Fibroblast of lung (primary cell): ENCODE results near the gene GDF10. TPM values are rescaled to one million over a fixed set of nuclear protein-coding genes. Genes with fewer than 3 reads are reported as not detected.

Experiments
- DNase-seq, 2 donors: peaks; one replicate each; pipeline versions ENCODE4 v3.0.0 to v3.0.0-alpha.2; 2010; ENCODE audit warnings: low read depth in 2 of 2
- H2AFZ ChIP-seq: 2 replicates; pipeline ENCODE4 v1.5.1; 2012; ENCODE audit warnings: low read length, control low read depth, inconsistent platforms
- H3K27ac ChIP-seq: 2 replicates; pipeline ENCODE4 v1.5.1; 2011; ENCODE audit warnings: low read length, control low read depth; ENCODE audit not compliant: insufficient read depth
- H3K27me3 ChIP-seq: 2 replicates; pipeline ENCODE4 v1.5.1; 2011; ENCODE audit warnings: mild to moderate bottlenecking, low read length; ENCODE audit not compliant: control insufficient read depth, insufficient read depth
- H3K36me3 ChIP-seq: 2 replicates; pipeline ENCODE4 v1.5.1; 2011; ENCODE audit warnings: low read length; ENCODE audit not compliant: control insufficient read depth, insufficient read depth
- H3K4me1 ChIP-seq: 2 replicates; pipeline ENCODE4 v1.5.1; 2011; ENCODE audit warnings: low read length; ENCODE audit not compliant: control insufficient read depth, insufficient read depth; ENCODE audit errors: extremely low read depth
- H3K4me2 ChIP-seq: 2 replicates; pipeline ENCODE4 v1.5.1; 2011; ENCODE audit warnings: low read length, control low read depth; ENCODE audit not compliant: insufficient read depth; ENCODE audit errors: extremely low read depth
- H3K4me3 ChIP-seq, 4 experiments: fragments of 200-600 bp in 1 of 4; sonication (generic) in 1 of 4; replicated peaks in 1 of 4; 2 replicates each; pipeline ENCODE4 v1.5.1; 2011 to 2016; ENCODE audit warnings: low read length in 4 of 4, low read depth in 3 of 4, mild to moderate bottlenecking in 3 of 4, control low read depth in 2 of 4, inconsistent platforms in 1 of 4, mixed read lengths in 1 of 4; ENCODE audit not compliant: insufficient read depth in 1 of 4; ENCODE audit errors: control extremely low read depth in 1 of 4
- H3K79me2 ChIP-seq: 2 replicates; pipeline ENCODE4 v1.5.1; 2012; ENCODE audit warnings: mild to moderate bottlenecking, low read length, inconsistent platforms; ENCODE audit not compliant: control insufficient read depth, insufficient read depth
- H3K9ac ChIP-seq: 2 replicates; pipeline ENCODE4 v1.5.1; 2011; ENCODE audit warnings: mild to moderate bottlenecking, low read length, control low read depth; ENCODE audit not compliant: insufficient read depth
- H3K9me3 ChIP-seq: 2 replicates; pipeline ENCODE4 v1.5.1; 2012; ENCODE audit warnings: low read depth, low read length; ENCODE audit not compliant: control insufficient read depth, insufficient read depth
- H4K20me1 ChIP-seq: 2 replicates; pipeline ENCODE4 v1.5.1; 2011; ENCODE audit warnings: low read length; ENCODE audit not compliant: control insufficient read depth, insufficient read depth; ENCODE audit errors: extremely low read depth
- CTCF ChIP-seq, 2 donors: IDR thresholded peaks in 1 of 2; conservative IDR thresholded peaks in 1 of 2; 1 replicate in 1 of 2; 2 replicates in 1 of 2; pipeline ENCODE4 v1.5.1; 2011 to 2012; ENCODE audit warnings: low read length in 2 of 2, control low read depth in 1 of 2, inconsistent platforms in 1 of 2, low read depth in 1 of 2, mild to moderate bottlenecking in 1 of 2
- EZH2 ChIP-seq: IDR thresholded peaks from 2 replicates; pipeline ENCODE4 v1.5.1; 2012; ENCODE audit warnings: low read length, control low read depth, mild to moderate bottlenecking; ENCODE audit errors: missing control alignments
- polyA plus RNA-seq, 2 donors: library from polyadenylated mRNA; depleted of rRNA in 1 of 2; stranded (reverse) in 1 of 2; unstranded in 1 of 2; fragments of >200 nt; gene quantifications; 2 replicates each; pipeline ENCODE4 v1.2.1, GENCODE V29; 2011 to 2012; ENCODE audit warnings: missing spikeins in 1 of 2
- total RNA-seq: library from RNA; depleted of rRNA; stranded (reverse); fragments of >200 nt; gene quantifications from 2 replicates; pipeline ENCODE4 v1.2.1, GENCODE V29; 2014

GDF10 gene
- total and polyA plus RNA-seq, 2 donors (not counting 1 experiment from before 2014, with no cell fraction given) = 6.2 to 25.1 TPM

GRCh38 chr10:47296156-47296894 is 3.7 kb upstream of the GDF10 start:
- H3K4me1 ChIP-seq = no peaks in the 10 kb centered on the region
- H3K36me3 ChIP-seq = no peaks in the 10 kb centered on the region
- TF ChIP-seq CTCF (conservative IDR thresholded peaks at IDR 0.05 in 1 of 2, IDR thresholded peaks at IDR 0.05 in 1 of 2; ENCODE audit: low read depth in 1 of 2, low read length in 2 of 2) = no peak
- TF ChIP-seq EZH2 = no peak
- peak in 1 of 2 donors; percentile 12 for DNase-seq
- no peak overlapping the region for H2AFZ ChIP-seq
- H3K27ac ChIP-seq = no peak overlapping the region
- H3K79me2 ChIP-seq = no peaks in the 10 kb centered on the region
- H3K9ac ChIP-seq = no peak overlapping the region
- H3K9me3 ChIP-seq = no peaks in the 10 kb centered on the region
- peak overlapping the region in 1 of 4 experiments; percentile 14 for H3K4me3 ChIP-seq
- H3K27me3 ChIP-seq = peaks cover 8% of the 10 kb centered on the region
- no peaks in the 10 kb centered on the region for H4K20me1 ChIP-seq
- H3K4me2 ChIP-seq = no peak overlapping the region

- TF ChIP-seq CTCF (conservative IDR thresholded peaks at IDR 0.05 in 1 of 2, IDR thresholded peaks at IDR 0.05 in 1 of 2; ENCODE audit: low read depth in 1 of 2, low read length in 2 of 2) (no peak), EZH2 (no peak)
- Histone ChIP-seq H4K20me1 (no peaks in the 10 kb centered on the region), H3K4me2 (no peak overlapping the region), H3K36me3 (no peaks in the 10 kb centered on the region), H3K27me3 (peaks cover 12% of the 10 kb centered on the region), H2AFZ (no peak overlapping the region), H3K9ac (no peak overlapping the region), H3K9me3 (no peaks in the 10 kb centered on the region), H3K4me3 (no peak overlapping the region), H3K79me2 (no peaks in the 10 kb centered on the region), H3K4me1 (no peaks in the 10 kb centered on the region), H3K27ac (no peak overlapping the region)
- no peak for DNase-seq
These were observed 3.1 kb upstream of the GDF10 start for GRCh38 chr10:47296941-47297340.

- Histone ChIP-seq H3K27me3 (peaks cover 14% of the 10 kb centered on the region), H2AFZ (no peak overlapping the region), H3K27ac (no peak overlapping the region), H3K4me2 (no peak overlapping the region), H3K9ac (no peak overlapping the region), H3K4me1 (no peaks in the 10 kb centered on the region), H3K36me3 (no peaks in the 10 kb centered on the region), H4K20me1 (no peaks in the 10 kb centered on the region), H3K4me3 (no peak overlapping the region), H3K79me2 (no peaks in the 10 kb centered on the region), H3K9me3 (no peaks in the 10 kb centered on the region)
- no peak for TF ChIP-seq CTCF (conservative IDR thresholded peaks at IDR 0.05 in 1 of 2, IDR thresholded peaks at IDR 0.05 in 1 of 2; ENCODE audit: low read depth in 1 of 2, low read length in 2 of 2)
- no peak for TF ChIP-seq EZH2
- no peak for DNase-seq
These were observed 2.0 kb upstream of the GDF10 start for GRCh38 chr10:47297866-47298540.
